ENCODE measurements around the gene ARHGAP9.

GRCh38 chr12:57511588-57512325, 32.1 kb upstream of the ARHGAP9 start:
- no peak for TF ChIP-seq CTCF (IDR thresholded peaks at IDR 0.05; ENCODE audit: low read length)
- no peak for TF ChIP-seq EZH2phosphoT487 (IDR thresholded peaks at IDR 0.05; ENCODE audit: low read length)
- no peak for TF ChIP-seq EZH2 (optimal IDR thresholded peaks at IDR 0.05; ENCODE audit: low read depth, low read length)

Data from MM.1S (cell line).